Right ventricle myocardium inferior (tissue), 1 donor: ENCODE data around the gene KRTAP10-4. TPM values are rescaled to one million over a fixed set of nuclear protein-coding genes. Genes with fewer than 3 reads are reported as not detected.

Source experiments
- total RNA-seq: library from RNA; stranded (reverse); fragmentation: NEBNext Ultra II Directional; extraction: Animal tissue kit (Norgen Biotek cat#: 25700); gene quantifications from one replicate; pipeline ENCODE4 v1.2.1, GENCODE V29; 2021
- donor health status: DM: no; HTN: yes; CAD: no; lungs with severe emphysema.

KRTAP10-4 gene
- total RNA-seq, 1 donor from 2014 or later, result not detected

Other genes with a start within 250 kb of the KRTAP10-4 start
- 16.8 TPM for gene CFAP410, start 234.3 kb upstream of the KRTAP10-4 start, total RNA-seq
- gene TRPM2, start 220.1 kb upstream of the KRTAP10-4 start, total RNA-seq, result 2.7 TPM
- gene LRRC3, start 118.2 kb upstream of the KRTAP10-4 start, total RNA-seq, result 3.3 TPM
- gene KRTAP10-1, start 33.5 kb upstream of the KRTAP10-4 start, total RNA-seq, result not detected
- not detected for gene KRTAP10-2, start 22.2 kb upstream of the KRTAP10-4 start, total RNA-seq
- not detected for gene KRTAP10-3, start 14.9 kb upstream of the KRTAP10-4 start, total RNA-seq
- gene KRTAP10-5, start 6.9 kb downstream of the KRTAP10-4 start, total RNA-seq, result not detected
- not detected for gene KRTAP10-6, start 18.8 kb downstream of the KRTAP10-4 start, total RNA-seq
- gene KRTAP10-7, start 26.9 kb downstream of the KRTAP10-4 start, total RNA-seq, result not detected
- not detected for gene KRTAP10-8, start 38.4 kb downstream of the KRTAP10-4 start, total RNA-seq
- gene KRTAP10-9, start 53.4 kb downstream of the KRTAP10-4 start, total RNA-seq, result not detected
- gene KRTAP10-10, start 63.6 kb downstream of the KRTAP10-4 start, total RNA-seq, result not detected
- gene KRTAP10-11, start 72.7 kb downstream of the KRTAP10-4 start, total RNA-seq, result not detected
- gene KRTAP12-4, start 80.9 kb downstream of the KRTAP10-4 start, total RNA-seq, result not detected
- not detected for gene KRTAP12-3, start 84.2 kb downstream of the KRTAP10-4 start, total RNA-seq
- gene KRTAP12-2, start 93.2 kb downstream of the KRTAP10-4 start, total RNA-seq, result not detected
- not detected for gene KRTAP12-1, start 108.4 kb downstream of the KRTAP10-4 start, total RNA-seq
- not detected for gene KRTAP10-12, start 123.4 kb downstream of the KRTAP10-4 start, total RNA-seq
- 0.65 TPM for gene TSPEAR, start 137.8 kb downstream of the KRTAP10-4 start, total RNA-seq
- 66.6 TPM for gene UBE2G2, start 228.1 kb downstream of the KRTAP10-4 start, total RNA-seq
- 73.9 TPM for gene SUMO3, start 244.3 kb downstream of the KRTAP10-4 start, total RNA-seq